ENCODE data around the gene SMPDL3B. TPM values are rescaled to one million over a fixed set of nuclear protein-coding genes. Genes with fewer than 3 reads are reported as not detected.

SMPDL3B gene
- total RNA-seq, 2 donors from 2014 or later, result 10.1 to 11.8 TPM

DNA sequence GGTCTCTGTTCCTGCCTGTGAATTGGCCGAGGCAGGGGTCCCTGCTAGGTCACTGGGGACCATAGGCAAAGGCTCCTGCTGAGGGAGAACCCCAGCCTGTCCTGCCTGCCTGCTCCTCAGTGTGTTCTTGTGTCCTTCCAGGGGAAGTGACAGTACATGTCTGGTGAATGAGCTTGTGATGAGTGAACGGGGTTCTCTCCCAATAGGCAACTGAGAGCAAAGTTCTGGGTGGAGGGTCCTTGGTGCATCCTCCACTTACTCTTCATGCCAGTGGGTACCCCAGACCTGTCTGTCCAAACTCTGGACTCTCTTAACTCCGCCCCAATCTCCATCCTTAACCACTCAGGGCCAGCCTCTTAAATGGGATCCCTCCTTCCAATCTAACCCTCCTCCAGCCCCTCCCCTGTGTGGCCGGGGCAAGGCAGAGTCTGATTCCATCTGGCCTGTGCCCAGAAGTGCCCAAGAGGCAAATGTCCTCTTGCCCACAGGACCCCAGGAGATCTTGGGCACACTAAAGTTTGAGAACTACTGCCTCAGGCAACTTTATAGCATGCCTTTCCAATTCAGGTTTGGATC is 26.9 kb downstream of the SMPDL3B start:
- Mint-ChIP-seq H3K36me3 (ENCODE audit: low read depth) (peaks cover 27% of the 10 kb centered on the region), H3K27ac (no peak overlapping the region), H3K9me3 (no peaks in the 10 kb centered on the region), H3K4me1 (peaks cover 14% of the 10 kb centered on the region), H3K4me3 (peak overlapping the region; percentile 68), H3K27me3 (ENCODE audit: insufficient read depth) (no peaks in the 10 kb centered on the region)
- TF ChIP-seq CTCF (conservative IDR thresholded peaks at IDR 0.05), result no peak
- Histone ChIP-seq H3K27me3 (ENCODE audit: control insufficient read depth, insufficient read depth, low read length, poor library complexity, severe bottlenecking) (no peaks in the 10 kb centered on the region), H3K9me3 (ENCODE audit: control insufficient read depth, low read length) (no peaks in the 10 kb centered on the region), H3K27ac (ENCODE audit: low read depth, low read length) (no peak overlapping the region), H3K4me3 (ENCODE audit: low read length) (peak overlapping the region; percentile 94), H3K36me3 (ENCODE audit: control insufficient read depth, insufficient read depth, low read length) (peaks cover 14% of the 10 kb centered on the region), H3K9ac (ENCODE audit: extremely low read depth, low read length, poor library complexity, severe bottlenecking) (no peak overlapping the region), H3K4me1 (ENCODE audit: control insufficient read depth, insufficient read depth, low read length) (peaks cover 4% of the 10 kb centered on the region)
- peak; percentile 59 for DNase-seq
- 85 to 92% methylated on average over 2 to 4 of the region's 4 CpGs for WGBS, 2 experiments (ENCODE audit: insufficient coverage in 1 of 2, insufficient read length in 1 of 2)

- peaks cover 16% of the 10 kb centered on the region for H3K4me1 Mint-ChIP-seq
- Histone ChIP-seq H3K9ac (ENCODE audit: extremely low read depth, low read length, poor library complexity, severe bottlenecking) (no peak overlapping the region), H3K4me1 (ENCODE audit: control insufficient read depth, insufficient read depth, low read length) (peaks cover 4% of the 10 kb centered on the region), H3K36me3 (ENCODE audit: control insufficient read depth, insufficient read depth, low read length) (peaks cover 25% of the 10 kb centered on the region), H3K27ac (ENCODE audit: low read depth, low read length) (no peak overlapping the region), H3K27me3 (ENCODE audit: control insufficient read depth, insufficient read depth, low read length, poor library complexity, severe bottlenecking) (no peaks in the 10 kb centered on the region), H3K4me3 (ENCODE audit: low read length) (no peak overlapping the region), H3K9me3 (ENCODE audit: control insufficient read depth, low read length) (no peaks in the 10 kb centered on the region)
- 96 to 97% methylated on average over 10 to 11 of the region's 11 CpGs for WGBS, 2 experiments (ENCODE audit: insufficient coverage in 1 of 2, insufficient read length in 1 of 2)
- no peak overlapping the region for H3K4me3 Mint-ChIP-seq
- H3K36me3 Mint-ChIP-seq (ENCODE audit: low read depth), result peaks cover 38% of the 10 kb centered on the region
- no peak for DNase-seq
- H3K27me3 Mint-ChIP-seq (ENCODE audit: insufficient read depth), result no peaks in the 10 kb centered on the region
- no peak for TF ChIP-seq CTCF (conservative IDR thresholded peaks at IDR 0.05)
- H3K9me3 Mint-ChIP-seq, result no peaks in the 10 kb centered on the region
- no peak overlapping the region for H3K27ac Mint-ChIP-seq
These were observed 28.6 kb downstream of the SMPDL3B start for GRCh38 chr1:27963393-27963792.

- H3K4me3 Mint-ChIP-seq, result no peak overlapping the region
- peaks cover 30% of the 10 kb centered on the region for H3K36me3 ChIP-seq (ENCODE audit: control insufficient read depth, insufficient read depth, low read length)
- no peak overlapping the region for H3K9ac ChIP-seq (ENCODE audit: extremely low read depth, low read length, poor library complexity, severe bottlenecking)
- no peak overlapping the region for H3K4me3 ChIP-seq (ENCODE audit: low read length)
- no peaks in the 10 kb centered on the region for H3K27me3 ChIP-seq (ENCODE audit: control insufficient read depth, insufficient read depth, low read length, poor library complexity, severe bottlenecking)
- no peaks in the 10 kb centered on the region for H3K27me3 Mint-ChIP-seq (ENCODE audit: insufficient read depth)
- no peak overlapping the region for H3K27ac ChIP-seq (ENCODE audit: low read depth, low read length)
- peaks cover 44% of the 10 kb centered on the region for H3K36me3 Mint-ChIP-seq (ENCODE audit: low read depth)
- WGBS, 2 experiments (ENCODE audit: insufficient coverage in 1 of 2, insufficient read length in 1 of 2), result 94 to 95% methylated on average over 18 to 24 of the region's 24 CpGs
- peak; percentile 68 for DNase-seq
- no peaks in the 10 kb centered on the region for H3K9me3 Mint-ChIP-seq
- no peaks in the 10 kb centered on the region for H3K9me3 ChIP-seq (ENCODE audit: control insufficient read depth, low read length)
- peak overlapping the region; percentile 78 for H3K27ac Mint-ChIP-seq
- peaks cover 8% of the 10 kb centered on the region for H3K4me1 Mint-ChIP-seq
- no peak for TF ChIP-seq CTCF (conservative IDR thresholded peaks at IDR 0.05)
- no peaks in the 10 kb centered on the region for H3K4me1 ChIP-seq (ENCODE audit: control insufficient read depth, insufficient read depth, low read length)
These were observed 31.8 kb downstream of the SMPDL3B start for GRCh38 chr1:27966402-27967105.

Data from endodermal cell (in vitro differentiated cells).